NCI-H2029 treated with DMSO at 0.1 percent for 48 hours (cell line): ENCODE results near the gene KRTAP10-11.
"Not testable (repeated sequence)": the region's sequence is repeated elsewhere in the genome, so short reads cannot be mapped to it uniquely, and the experiment has no call there.

Experiments
- DNase-seq: peaks from one replicate; lab custom pipeline; 2025; lab: John Stamatoyannopoulos, UW

KRTAP10-11 gene

GRCh38 chr21:44614961-44615391 lies 31.2 kb upstream of the KRTAP10-11 start:
- DNase-seq = no peak

- DNase-seq = no peak
Measured at GRCh38 chr21:44615466-44615865, 30.7 kb upstream of the KRTAP10-11 start.

GRCh38 chr21:44615911-44616590 lies 30.2 kb upstream of the KRTAP10-11 start:
- no peak for DNase-seq

GRCh38 chr21:44616591-44616926 lies 29.7 kb upstream of the KRTAP10-11 start:
- DNase-seq = no peak

- DNase-seq = no peak
Measured at GRCh38 chr21:44617071-44617501, 29.1 kb upstream of the KRTAP10-11 start.

- no peak for DNase-seq
Measured at GRCh38 chr21:44618504-44618903, 27.7 kb upstream of the KRTAP10-11 start.

- DNase-seq = no peak
Measured at GRCh38 chr21:44618909-44619308, 27.3 kb upstream of the KRTAP10-11 start.

- no peak for DNase-seq
Measured at GRCh38 chr21:44619886-44620285, 26.3 kb upstream of the KRTAP10-11 start.

- no peak for DNase-seq
Measured at GRCh38 chr21:44623575-44623974, 22.6 kb upstream of the KRTAP10-11 start.

GRCh38 chr21:44625756-44626155 lies 20.5 kb upstream of the KRTAP10-11 start:
- no peak for DNase-seq

GRCh38 chr21:44626262-44626661 lies 20.0 kb upstream of the KRTAP10-11 start:
- no peak for DNase-seq

- no peak for DNase-seq
Measured at GRCh38 chr21:44626673-44627143, 19.5 kb upstream of the KRTAP10-11 start, which contains the start of gene KRTAP10-9. Gene KRTAP10-9 (plus strand): TSS chr21:44627093. CDS start chr21:44627172, 79 bp downstream.

GRCh38 chr21:44627181-44627822 lies 18.9 kb upstream of the KRTAP10-11 start:
- DNase-seq = not testable (repeated sequence)

- not testable (repeated sequence) for DNase-seq
Measured at GRCh38 chr21:44627831-44628233, 18.4 kb upstream of the KRTAP10-11 start.

- no peak for DNase-seq
Measured at GRCh38 chr21:44628707-44629391, 17.4 kb upstream of the KRTAP10-11 start.

GRCh38 chr21:44630440-44630839 lies 15.8 kb upstream of the KRTAP10-11 start:
- DNase-seq = no peak

GRCh38 chr21:44632067-44632466 lies 14.1 kb upstream of the KRTAP10-11 start:
- no peak for DNase-seq

- no peak for DNase-seq
Measured at GRCh38 chr21:44636209-44637017, 9.8 kb upstream of the KRTAP10-11 start.

GRCh38 chr21:44637018-44637850 lies 9.0 kb upstream of the KRTAP10-11 start, which contains the start of gene KRTAP10-10:
Gene KRTAP10-10 (plus strand): TSS chr21:44637356. CDS start chr21:44637418, 62 bp downstream.
- DNase-seq = no peak

- not testable (repeated sequence) for DNase-seq
Measured at GRCh38 chr21:44637851-44638348, 8.3 kb upstream of the KRTAP10-11 start.
